HL-60/S4 treated with retinoic acid at 250 ng/mL for 4 days and 3 days (cell line): Measurements from ENCODE around the gene TRPC6.
"Not testable (repeated sequence)": the region's sequence is repeated elsewhere in the genome, so short reads cannot be mapped to it uniquely, and the experiment has no call there.

Source experiments
- in situ Hi-C: fragments of 300-500 bp; cut with MboI; formaldehyde crosslinking; loops from 2 replicates; pipeline ENCODE4 v1.7.0; 2022; ENCODE audit warnings: low sequenced_read_pairs

TRPC6 gene

GRCh38 chr11:101523634-101524260 lies 60.1 kb downstream of the TRPC6 start:
- in situ Hi-C loops = no loop called here

GRCh38 chr11:101523193-101523592 lies 60.6 kb downstream of the TRPC6 start:
- in situ Hi-C loops = no loop called here

- in situ Hi-C loops = no loop called here
Measured at GRCh38 chr11:101521821-101522220, 62.0 kb downstream of the TRPC6 start.

GRCh38 chr11:101516546-101516945 lies 67.3 kb downstream of the TRPC6 start:
- in situ Hi-C loops = no loop called here

GRCh38 chr11:101511065-101511464 lies 72.7 kb downstream of the TRPC6 start:
- in situ Hi-C loops = no loop called here

GRCh38 chr11:101510591-101510990 lies 73.2 kb downstream of the TRPC6 start:
- in situ Hi-C loops = no loop called here

GRCh38 chr11:101509922-101510321 lies 73.9 kb downstream of the TRPC6 start:
- in situ Hi-C loops = no loop called here

GRCh38 chr11:101508370-101508769 lies 75.4 kb downstream of the TRPC6 start:
- in situ Hi-C loops = no loop called here

GRCh38 chr11:101498891-101499290 lies 84.9 kb downstream of the TRPC6 start:
- in situ Hi-C loops = no loop called here

GRCh38 chr11:101497291-101497690 lies 86.5 kb downstream of the TRPC6 start:
- in situ Hi-C loops = no loop called here

- in situ Hi-C loops = no loop called here
Measured at GRCh38 chr11:101487775-101488174, 96.0 kb downstream of the TRPC6 start.

GRCh38 chr11:101482556-101483124 lies 101.2 kb downstream of the TRPC6 start:
- in situ Hi-C loops = no loop called here

GRCh38 chr11:101478587-101479369 lies 105.0 kb downstream of the TRPC6 start:
- in situ Hi-C loops = no loop called here

- in situ Hi-C loops = no loop called here
Measured at GRCh38 chr11:101477926-101478325, 105.9 kb downstream of the TRPC6 start.

- in situ Hi-C loops = no loop called here
Measured at GRCh38 chr11:101476191-101476590, 107.6 kb downstream of the TRPC6 start.

GRCh38 chr11:101475699-101476098 lies 108.1 kb downstream of the TRPC6 start:
- in situ Hi-C loops = no loop called here

GRCh38 chr11:101474666-101475065 lies 109.1 kb downstream of the TRPC6 start:
- in situ Hi-C loops = no loop called here

GRCh38 chr11:101470881-101471520 lies 112.8 kb downstream of the TRPC6 start:
- in situ Hi-C loops = no loop called here

GRCh38 chr11:101470419-101470818 lies 113.4 kb downstream of the TRPC6 start:
- in situ Hi-C loops = no loop called here

- in situ Hi-C loops = no loop called here
Measured at GRCh38 chr11:101466352-101466751, 117.5 kb downstream of the TRPC6 start.

GRCh38 chr11:101464388-101464787 lies 119.4 kb downstream of the TRPC6 start:
- in situ Hi-C loops = not testable (repeated sequence)

GRCh38 chr11:101459020-101459419 lies 124.8 kb downstream of the TRPC6 start:
- in situ Hi-C loops = no loop called here
